ENCODE measurements around the gene TDRD3.
A peak's percentile ranks its signal among the peaks of the same experiment; 100 is the strongest.
"Not testable (repeated sequence)": the region's sequence is repeated elsewhere in the genome, so short reads cannot be mapped to it uniquely, and the experiment has no call there.

TDRD3 gene

GRCh38 chr13:60398907-60399589 is 2.0 kb downstream of the TDRD3 start:
- DNase-seq, result no peak

- DNase-seq, result no peak
Measured at GRCh38 chr13:60402022-60402421, 5.0 kb downstream of the TDRD3 start.

GRCh38 chr13:60407095-60407494 is 10.1 kb downstream of the TDRD3 start:
- no peak for DNase-seq

DNA sequence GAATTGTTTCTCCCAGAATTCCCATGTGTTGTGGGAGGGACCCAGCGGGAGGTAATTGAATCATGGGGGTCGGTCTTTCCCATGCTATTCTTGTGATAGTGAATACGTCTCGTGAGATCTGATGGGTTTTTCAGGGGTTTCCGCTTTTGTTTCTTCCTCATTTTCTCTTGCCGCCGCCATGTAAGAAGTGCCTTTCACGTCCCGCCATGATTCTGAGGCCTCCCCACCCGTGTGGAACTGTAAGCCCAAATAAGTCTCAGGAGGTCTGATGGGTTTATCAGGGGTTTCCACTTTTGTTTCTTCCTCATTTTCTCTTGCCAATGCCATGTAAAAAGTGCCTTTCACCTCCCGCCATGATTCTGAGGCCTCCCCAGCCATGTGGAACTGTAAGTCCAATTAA is 10.8 kb downstream of the TDRD3 start:
- DNase-seq, result not testable (repeated sequence)

- DNase-seq, result not testable (repeated sequence)
Measured at GRCh38 chr13:60409574-60410292, 12.7 kb downstream of the TDRD3 start.

DNA sequence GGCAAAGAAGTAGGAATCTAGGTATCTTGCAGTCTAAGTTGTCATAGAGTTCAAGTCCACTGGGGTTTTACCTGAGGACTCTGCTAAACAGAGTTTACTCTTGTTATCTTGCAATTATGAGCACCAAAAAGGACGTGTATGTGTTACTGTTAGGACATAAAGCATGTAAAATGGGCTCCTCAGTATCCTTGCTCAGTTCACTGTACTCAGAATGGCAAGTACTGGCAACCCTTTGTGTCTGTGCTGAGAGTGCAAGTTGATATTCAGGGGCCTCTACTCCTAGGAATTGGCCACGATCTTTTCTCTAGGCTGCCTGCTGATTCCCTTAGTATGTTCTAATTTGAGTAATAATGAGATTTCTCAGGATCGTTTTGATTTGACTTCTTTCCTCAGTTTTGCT is 13.3 kb downstream of the TDRD3 start:
- DNase-seq, result no peak

GRCh38 chr13:60411464-60411863 is 14.4 kb downstream of the TDRD3 start:
- DNase-seq, result no peak

DNA sequence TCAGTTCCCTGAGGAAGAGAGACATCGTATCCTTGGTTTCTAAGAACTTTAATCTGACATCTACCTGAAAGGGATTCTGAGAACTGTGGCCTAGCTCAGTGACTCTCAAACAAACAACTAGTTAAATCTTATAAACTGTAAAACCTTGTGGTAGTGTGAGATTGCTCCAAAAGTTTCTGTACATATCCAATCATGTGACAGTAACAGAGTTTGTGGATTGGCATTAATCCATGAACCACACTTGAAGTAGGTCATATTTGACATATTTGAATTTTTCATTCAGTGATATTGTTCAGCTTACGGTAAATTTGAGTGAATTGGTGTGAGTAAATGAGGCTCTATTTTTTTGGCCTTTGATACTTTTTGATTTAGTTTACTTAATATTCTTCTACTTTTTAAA is 15.0 kb downstream of the TDRD3 start:
- no peak for DNase-seq

- no peak for DNase-seq
Measured at GRCh38 chr13:60412909-60413616, 16.0 kb downstream of the TDRD3 start.

DNA sequence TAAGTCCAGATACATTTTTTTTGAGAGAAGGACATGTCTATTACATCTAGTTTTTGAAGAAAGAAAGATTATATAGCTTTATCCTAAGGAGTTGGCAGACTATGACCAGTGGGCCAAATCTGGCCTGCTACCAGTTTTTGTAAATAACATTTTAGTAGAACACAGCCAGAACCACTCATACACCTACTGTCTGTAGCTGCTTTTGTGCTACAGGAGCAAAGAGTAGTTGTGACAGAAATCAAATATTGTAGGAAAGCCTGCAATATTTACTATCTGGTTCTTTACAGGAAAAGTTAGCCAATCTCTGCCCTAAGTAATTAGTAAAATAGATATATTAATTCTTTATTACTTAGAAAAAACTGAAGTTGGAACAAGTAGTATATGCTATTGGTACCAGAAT is 17.2 kb downstream of the TDRD3 start:
- DNase-seq, result no peak

GRCh38 chr13:60417734-60418133 is 20.7 kb downstream of the TDRD3 start:
- no peak for DNase-seq

GRCh38 chr13:60418954-60419353 is 21.9 kb downstream of the TDRD3 start:
- no peak for DNase-seq

DNA sequence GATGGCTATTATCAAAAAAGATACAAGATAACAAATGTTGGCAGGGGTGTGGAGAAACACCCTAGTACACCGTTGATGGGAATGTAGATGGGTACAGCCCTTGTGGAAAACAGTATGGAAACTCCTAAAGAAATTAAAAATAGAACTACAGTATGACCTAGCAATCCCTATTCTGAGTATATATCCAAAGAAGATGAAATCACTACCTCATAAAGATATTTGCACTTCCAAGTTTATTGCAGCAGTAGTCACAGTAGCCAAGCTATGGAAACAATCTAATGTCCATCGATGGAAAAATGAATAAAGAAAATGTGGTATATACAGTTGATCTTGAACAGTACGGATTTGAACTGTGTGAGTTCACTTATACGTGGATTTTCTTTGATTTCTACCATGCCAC is 28.3 kb downstream of the TDRD3 start:
- no peak for DNase-seq

DNA sequence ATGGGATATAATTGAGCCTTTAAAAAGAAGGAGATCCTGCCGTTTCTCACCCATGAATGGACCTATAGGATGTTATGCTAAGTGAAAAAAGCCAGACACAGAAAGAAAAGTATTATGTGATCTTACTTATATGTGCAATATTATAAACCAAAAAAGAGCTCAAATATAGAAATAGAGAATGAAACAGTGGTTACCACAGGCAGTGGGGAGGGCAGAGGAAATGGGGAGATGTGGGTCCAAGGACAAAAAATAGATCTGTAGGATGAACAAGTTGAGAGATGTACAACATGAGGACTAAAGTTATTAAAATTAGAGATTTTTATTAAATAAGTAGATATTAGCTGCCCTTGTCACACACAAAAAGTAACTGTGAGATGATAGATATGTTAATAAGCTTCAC is 29.1 kb downstream of the TDRD3 start:
- DNase-seq, result no peak

DNA sequence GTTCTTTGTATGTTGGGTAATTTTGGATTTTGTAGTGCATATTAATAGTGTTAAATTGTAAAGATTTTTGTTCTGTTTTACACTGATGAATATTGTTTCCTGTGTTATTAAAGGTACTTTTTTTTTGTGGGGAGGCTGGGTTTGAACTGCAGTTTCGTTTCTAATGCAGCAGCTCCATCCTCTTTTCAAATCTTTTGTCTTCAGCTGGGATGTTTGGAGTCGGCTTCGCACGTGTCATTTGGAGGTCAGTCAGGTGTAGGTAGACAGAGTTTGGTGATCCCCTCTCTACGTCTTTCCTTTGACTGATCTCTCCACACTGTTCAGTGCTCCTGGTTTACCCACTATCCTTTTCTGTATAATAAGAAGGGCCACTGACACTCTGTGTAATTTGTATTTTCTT is 30.3 kb downstream of the TDRD3 start:
- no peak for DNase-seq

DNA sequence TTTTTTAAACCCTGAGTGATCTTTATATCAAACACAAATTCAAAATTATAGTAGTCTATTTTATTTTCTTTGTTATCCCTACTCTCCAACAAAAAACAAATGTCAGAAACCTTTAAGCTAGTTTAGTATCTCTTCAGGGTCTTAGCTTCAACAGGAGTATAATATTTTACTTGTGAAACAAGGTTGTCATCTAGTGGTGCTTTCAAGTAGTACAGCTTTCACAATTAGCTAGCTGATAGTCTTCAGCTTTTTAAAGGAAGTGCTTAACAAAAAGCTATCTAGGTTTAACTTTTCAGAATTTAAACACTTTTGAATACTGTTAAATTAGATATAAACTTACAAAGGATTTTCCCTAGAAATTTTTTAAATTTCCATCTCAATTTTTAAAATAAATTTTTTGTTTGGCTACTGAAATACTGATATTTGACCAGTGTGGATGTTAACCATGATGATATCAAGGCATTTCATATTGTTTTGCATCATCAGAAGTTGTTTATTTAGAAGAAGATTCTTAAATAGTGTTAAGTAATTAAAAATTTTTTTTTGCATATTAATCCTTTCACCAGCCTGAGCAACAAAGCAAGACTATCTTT is 34.2 kb downstream of the TDRD3 start:
- DNase-seq, result peak in 3 of 6 experiments; percentile 18 to 58 (median 51)

- no peak for DNase-seq
Measured at GRCh38 chr13:60433505-60433904, 36.5 kb downstream of the TDRD3 start.

DNA sequence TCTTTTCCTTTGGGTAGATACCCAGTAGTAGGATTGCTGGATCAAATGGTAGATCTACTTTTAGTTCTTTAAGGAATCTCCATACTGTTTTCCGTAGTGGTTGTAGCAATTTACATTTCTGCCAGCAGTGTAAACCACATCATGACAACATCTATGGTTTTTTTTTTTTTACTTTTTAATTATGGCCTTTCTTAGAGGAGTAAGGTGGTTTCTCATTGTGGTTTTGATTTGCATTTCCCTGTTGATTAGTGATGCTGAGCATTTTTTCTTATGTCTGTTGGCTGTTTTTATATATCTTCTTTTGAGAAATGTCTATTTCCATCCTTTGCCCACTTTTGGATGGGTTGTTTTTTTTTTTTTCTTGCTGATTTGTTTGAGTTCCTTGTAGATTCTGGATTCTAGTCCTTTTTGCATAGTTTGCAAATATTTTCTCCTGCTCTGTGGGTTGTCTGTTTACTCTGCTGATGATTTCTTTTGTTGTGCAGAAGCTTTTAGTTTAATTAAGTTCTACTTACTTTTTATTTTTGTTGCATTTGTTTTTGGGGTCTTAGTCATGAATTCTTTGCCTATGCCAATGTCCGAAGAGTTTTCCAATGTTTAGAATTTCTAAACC is 38.8 kb downstream of the TDRD3 start:
- DNase-seq, result no peak

DNA sequence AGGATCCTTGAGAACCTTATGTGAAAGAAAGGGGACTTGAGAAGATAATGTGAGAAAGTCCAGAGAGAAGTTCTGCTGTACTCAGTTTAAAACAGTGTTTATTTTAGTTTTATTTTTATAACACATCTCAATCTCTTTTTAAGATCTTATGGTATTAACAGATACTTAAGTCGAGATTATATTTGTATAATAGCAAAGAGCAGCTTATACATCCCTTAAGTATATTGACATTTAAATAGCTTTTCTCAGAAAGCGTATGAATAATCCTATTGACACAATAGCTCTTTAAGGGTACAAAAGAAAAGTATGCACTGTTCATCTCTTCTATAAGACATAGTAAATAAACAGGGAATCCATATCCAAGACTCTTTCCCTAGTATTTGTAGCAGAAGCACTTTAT is 42.2 kb downstream of the TDRD3 start:
- DNase-seq, result no peak

GRCh38 chr13:60441761-60442160 is 44.7 kb downstream of the TDRD3 start:
- no peak for DNase-seq

- peak in 1 of 6 experiments; percentile 3 for DNase-seq
Measured at GRCh38 chr13:60448907-60449510, 52.0 kb downstream of the TDRD3 start.

- DNase-seq, result no peak
Measured at GRCh38 chr13:60453490-60453889, 56.5 kb downstream of the TDRD3 start.

GRCh38 chr13:60454425-60454824 is 57.4 kb downstream of the TDRD3 start:
- DNase-seq, result no peak

All from stimulated activated naive CD4-positive, alpha-beta T cell (primary cell).